Vagina (tissue), 2 donors: ENCODE data around the gene KRT39.

Source experiments
- CTCF ChIP-seq, 3 experiments: fragments of 450-650 bp in 2 of 3; fragments of 200-600 bp in 1 of 3; sonication (generic) in 1 of 3; IDR thresholded peaks; one replicate each; pipeline ENCODE4 v1.5.1; 2017 to 2019; ENCODE audit warnings: antibody characterized with exemption in 3 of 3, mild to moderate bottlenecking in 2 of 3, moderate library complexity in 2 of 3
- POLR2A ChIP-seq, 2 donors: fragments of 450-650 bp; IDR thresholded peaks; one replicate each; pipeline ENCODE4 v1.6.1; 2017; ENCODE audit warnings: antibody characterized with exemption in 2 of 2, mild to moderate bottlenecking in 2 of 2, moderate library complexity in 2 of 2
- POLR2AphosphoS5 ChIP-seq, 2 donors: sonication (generic); formaldehyde crosslinking; IDR thresholded peaks; one replicate each; pipeline ENCODE4 v1.9.0; 2017; ENCODE audit warnings: antibody characterized with exemption in 2 of 2, mild to moderate bottlenecking in 2 of 2, low read depth in 1 of 2; ENCODE audit not compliant: insufficient read depth in 1 of 2

- TF ChIP-seq CTCF (IDR thresholded peaks at IDR 0.05) (no peak), POLR2A (IDR thresholded peaks at IDR 0.05) (no peak), POLR2AphosphoS5 (IDR thresholded peaks at IDR 0.05; ENCODE audit: insufficient read depth in 1 of 2, low read depth in 1 of 2) (no peak)
These were observed 45.8 kb upstream of the KRT39 start for GRCh38 chr17:41012326-41013120.
